Measurements from ENCODE around the gene SRSF8.

SRSF8 gene

GRCh38 chr11:95070471-95070870 lies 3.8 kb downstream of the SRSF8 start:
- ChIA-PET CTCF (interaction anchor here (0.6 to 2.1 kb wide), 6 partner anchors 15 to 693 kb away, joined by 3 to 6 read pairs (median 3); no protein-coding TSS in a partner anchor), POLR2A (interaction anchor here (1.2 to 4.4 kb wide), 2 partner anchors 20 to 719 kb away, joined by 3 to 30 read pairs; partner anchors contain the start of genes ENDOD1 and FAM76B)
- no peak for TF ChIP-seq FOXA1 (IDR thresholded peaks at IDR 0.05)
- no peak for TF ChIP-seq FOXM1 (IDR thresholded peaks at IDR 0.05; ENCODE audit: borderline replicate concordance)
- TF ChIP-seq LEF1 (IDR thresholded peaks at IDR 0.05; ENCODE audit: borderline replicate concordance), result no peak
- TF ChIP-seq ELF4 (IDR thresholded peaks at IDR 0.05), result no peak
- TF ChIP-seq SP1 (IDR thresholded peaks at IDR 0.05), result no peak
- no peak for DNase-seq (ENCODE audit: extremely low spot score)

GRCh38 chr11:95072948-95073347 lies 6.2 kb downstream of the SRSF8 start:
- TF ChIP-seq CTBP1 (IDR thresholded peaks at IDR 0.05; ENCODE audit: borderline replicate concordance), result no peak
- TF ChIP-seq ZNF384 (IDR thresholded peaks at IDR 0.05), result no peak
- no peak for TF ChIP-seq PKNOX1 (IDR thresholded peaks at IDR 0.05)
- TF ChIP-seq TARDBP (IDR thresholded peaks at IDR 0.05), result no peak
- no peak for TF ChIP-seq FOXM1 (IDR thresholded peaks at IDR 0.05; ENCODE audit: borderline replicate concordance)
- TF ChIP-seq NFRKB (IDR thresholded peaks at IDR 0.05), result no peak
- no peak for TF ChIP-seq SUZ12 (IDR thresholded peaks at IDR 0.05)
- TF ChIP-seq FOXA1 (IDR thresholded peaks at IDR 0.05), result no peak
- TF ChIP-seq BHLHE40 (IDR thresholded peaks at IDR 0.05; ENCODE audit: borderline replicate concordance), result no peak
- no peak for TF ChIP-seq ARNT (IDR thresholded peaks at IDR 0.05)
- TF ChIP-seq LEF1 (IDR thresholded peaks at IDR 0.05; ENCODE audit: borderline replicate concordance), result no peak
- TF ChIP-seq HDGF (IDR thresholded peaks at IDR 0.05; ENCODE audit: borderline replicate concordance), result no peak
- no peak for TF ChIP-seq SP1 (IDR thresholded peaks at IDR 0.05)
- TF ChIP-seq ELF4 (IDR thresholded peaks at IDR 0.05), result no peak
- TF ChIP-seq FOXK2 (IDR thresholded peaks at IDR 0.05), result no peak
- TF ChIP-seq L3MBTL2 (conservative IDR thresholded peaks at IDR 0.05), result no peak
- POLR2A ChIA-PET, result no interaction called here
- CTCF ChIA-PET, result interaction anchor here (1.7 kb wide), 1 partner anchor 79 kb away, joined by 4 read pairs; no protein-coding TSS in a partner anchor
- DNase-seq (ENCODE audit: extremely low spot score), result no peak

- POLR2A ChIA-PET, result interaction anchor here (1.9 kb wide), 1 partner anchor 7 kb away, joined by 6 read pairs; no protein-coding TSS in a partner anchor
Observed at GRCh38 chr11:95074792-95075563, 8.3 kb downstream of the SRSF8 start.

GRCh38 chr11:95076416-95076815 lies 9.7 kb downstream of the SRSF8 start:
- CTCF ChIA-PET, result interaction anchor here (0.8 kb wide), 1 partner anchor 9 kb away, joined by 3 read pairs; no protein-coding TSS in a partner anchor
- DNase-seq (ENCODE audit: extremely low spot score), result no peak
- POLR2A ChIA-PET, result interaction anchor here (0.8 to 1.9 kb wide), 2 partner anchors 9 to 14 kb away, joined by 3 to 6 read pairs; partner anchors contain the start of gene ENDOD1
- no peak for TF ChIP-seq CTBP1 (IDR thresholded peaks at IDR 0.05; ENCODE audit: borderline replicate concordance)
- TF ChIP-seq TARDBP (IDR thresholded peaks at IDR 0.05), result no peak
- no peak for TF ChIP-seq FOXK2 (IDR thresholded peaks at IDR 0.05)
- no peak for TF ChIP-seq PKNOX1 (IDR thresholded peaks at IDR 0.05)
- TF ChIP-seq HDGF (IDR thresholded peaks at IDR 0.05; ENCODE audit: borderline replicate concordance), result no peak
- TF ChIP-seq FOXM1 (IDR thresholded peaks at IDR 0.05; ENCODE audit: borderline replicate concordance), result no peak
- TF ChIP-seq SUZ12 (IDR thresholded peaks at IDR 0.05), result no peak
- no peak for TF ChIP-seq L3MBTL2 (conservative IDR thresholded peaks at IDR 0.05)
- no peak for TF ChIP-seq FOXA1 (IDR thresholded peaks at IDR 0.05)

More at GRCh38 chr11:95074792-95075563, 8.3 kb downstream of the SRSF8 start:
- DNase-seq (ENCODE audit: extremely low spot score), result no peak
- CTCF ChIA-PET, result no interaction called here
- TF ChIP-seq BHLHE40 (IDR thresholded peaks at IDR 0.05; ENCODE audit: borderline replicate concordance) (no peak), HDGF (IDR thresholded peaks at IDR 0.05; ENCODE audit: borderline replicate concordance) (no peak), ARNT (IDR thresholded peaks at IDR 0.05) (no peak), L3MBTL2 (conservative IDR thresholded peaks at IDR 0.05) (no peak), ZNF384 (IDR thresholded peaks at IDR 0.05) (no peak), SP1 (IDR thresholded peaks at IDR 0.05) (no peak), TARDBP (IDR thresholded peaks at IDR 0.05) (no peak), NFRKB (IDR thresholded peaks at IDR 0.05) (no peak), LEF1 (IDR thresholded peaks at IDR 0.05; ENCODE audit: borderline replicate concordance) (no peak), CTBP1 (IDR thresholded peaks at IDR 0.05; ENCODE audit: borderline replicate concordance) (no peak), PKNOX1 (IDR thresholded peaks at IDR 0.05) (no peak), SUZ12 (IDR thresholded peaks at IDR 0.05) (no peak), FOXM1 (IDR thresholded peaks at IDR 0.05; ENCODE audit: borderline replicate concordance) (no peak), ELF4 (IDR thresholded peaks at IDR 0.05) (no peak)

GRCh38 chr11:95076981-95077380 lies 10.3 kb downstream of the SRSF8 start:
- ChIA-PET CTCF (interaction anchor here (0.8 kb wide), 1 partner anchor 10 kb away, joined by 3 read pairs; no protein-coding TSS in a partner anchor), POLR2A (no interaction called here)
- no peak for DNase-seq (ENCODE audit: extremely low spot score)
- TF ChIP-seq CTBP1 (IDR thresholded peaks at IDR 0.05; ENCODE audit: borderline replicate concordance), result no peak

DNA sequence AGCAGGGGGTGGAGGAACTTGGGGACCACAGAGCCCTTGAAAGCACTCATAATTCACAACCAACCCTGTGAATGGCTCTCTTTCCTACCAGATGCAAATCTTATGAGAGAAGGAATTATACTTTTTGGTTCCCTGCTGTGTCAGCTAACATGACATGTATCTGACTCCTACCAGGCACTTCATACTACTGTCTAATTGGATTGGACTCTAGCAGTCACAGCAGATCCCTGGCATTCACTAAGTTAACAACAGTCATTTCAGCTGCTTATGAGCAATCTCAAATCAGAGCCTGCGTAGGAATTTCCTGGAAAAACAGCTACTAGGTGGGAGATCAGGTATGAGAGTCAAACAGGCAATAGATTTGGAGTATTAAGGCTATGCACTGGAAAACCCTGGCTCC lies 11.8 kb downstream of the SRSF8 start:
- DNase-seq (ENCODE audit: extremely low spot score), result no peak
- CTCF ChIA-PET, result no interaction called here
- POLR2A ChIA-PET, result interaction anchor here (0.9 kb wide), 1 partner anchor 106 kb away, joined by 3 read pairs; the partner anchor contains the start of gene CWC15
- TF ChIP-seq NFRKB (IDR thresholded peaks at IDR 0.05) (no peak), SP1 (IDR thresholded peaks at IDR 0.05) (no peak), PKNOX1 (IDR thresholded peaks at IDR 0.05) (no peak), CTBP1 (IDR thresholded peaks at IDR 0.05; ENCODE audit: borderline replicate concordance) (no peak), ZNF384 (IDR thresholded peaks at IDR 0.05) (no peak), FOXA1 (IDR thresholded peaks at IDR 0.05) (no peak), BHLHE40 (IDR thresholded peaks at IDR 0.05; ENCODE audit: borderline replicate concordance) (no peak), FOXM1 (IDR thresholded peaks at IDR 0.05; ENCODE audit: borderline replicate concordance) (no peak), TARDBP (IDR thresholded peaks at IDR 0.05) (no peak), LEF1 (IDR thresholded peaks at IDR 0.05; ENCODE audit: borderline replicate concordance) (no peak), FOXK2 (IDR thresholded peaks at IDR 0.05) (no peak), ELF4 (IDR thresholded peaks at IDR 0.05) (no peak), SUZ12 (IDR thresholded peaks at IDR 0.05) (no peak), L3MBTL2 (conservative IDR thresholded peaks at IDR 0.05) (no peak)

Measured in HEK293T (cell line).